ENCODE results near the gene MINDY3.

The MINDY3 gene

DNA sequence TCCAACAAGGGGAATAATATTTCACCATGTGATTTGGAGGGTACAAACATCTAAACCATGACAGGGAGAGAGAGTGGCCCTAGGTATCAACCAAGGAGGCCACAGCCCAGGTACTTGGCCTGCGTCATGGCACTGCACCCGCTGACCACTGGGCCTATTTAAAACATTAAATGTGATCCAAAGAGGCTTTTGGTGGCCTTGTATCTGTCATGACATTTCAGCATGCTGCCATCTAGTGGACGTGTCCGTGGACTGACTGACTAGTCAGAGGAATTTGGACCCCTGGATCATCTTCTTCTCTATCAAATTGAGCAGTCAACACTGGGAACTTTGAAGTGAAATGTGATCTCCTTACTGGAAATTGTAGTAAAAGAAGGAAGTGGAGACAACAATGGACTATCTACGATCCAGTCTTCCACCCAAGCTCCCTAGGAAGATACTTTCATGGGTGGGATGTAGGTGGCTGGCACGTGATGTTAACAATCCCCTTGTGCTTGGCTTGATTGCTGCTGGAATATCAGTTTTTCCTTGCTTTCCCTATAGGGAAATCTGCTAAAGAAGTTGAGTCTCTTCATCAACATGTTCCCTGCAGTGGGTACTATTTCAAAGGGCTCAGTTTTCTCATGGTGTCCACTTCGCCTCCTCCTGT is 116.0 kb downstream of the MINDY3 start:
- Histone ChIP-seq H3K4me1 (ENCODE audit: control insufficient read depth in 5 of 5, insufficient read depth in 5 of 5, low read length in 5 of 5) (no peaks in the 10 kb centered on the region), H3K27ac (ENCODE audit: low read depth, low read length) (no peak overlapping the region), H3K9me3 (ENCODE audit: control insufficient read depth in 5 of 5, low read length in 5 of 5) (no peaks in the 10 kb centered on the region), H3K4me3 (ENCODE audit: low read depth in 1 of 5, low read length in 5 of 5) (no peak overlapping the region), H3K9ac (ENCODE audit: low read length in 5 of 5) (no peak overlapping the region), H3K27me3 (ENCODE audit: control insufficient read depth in 5 of 5, insufficient read depth in 4 of 5, low read length in 5 of 5) (peaks cover 0 to 6% (median 2%) of the 10 kb centered on the region in 5 donors), H3K36me3 (ENCODE audit: control insufficient read depth in 5 of 5, insufficient read depth in 5 of 5, low read length in 5 of 5) (no peaks in the 10 kb centered on the region)

DNA sequence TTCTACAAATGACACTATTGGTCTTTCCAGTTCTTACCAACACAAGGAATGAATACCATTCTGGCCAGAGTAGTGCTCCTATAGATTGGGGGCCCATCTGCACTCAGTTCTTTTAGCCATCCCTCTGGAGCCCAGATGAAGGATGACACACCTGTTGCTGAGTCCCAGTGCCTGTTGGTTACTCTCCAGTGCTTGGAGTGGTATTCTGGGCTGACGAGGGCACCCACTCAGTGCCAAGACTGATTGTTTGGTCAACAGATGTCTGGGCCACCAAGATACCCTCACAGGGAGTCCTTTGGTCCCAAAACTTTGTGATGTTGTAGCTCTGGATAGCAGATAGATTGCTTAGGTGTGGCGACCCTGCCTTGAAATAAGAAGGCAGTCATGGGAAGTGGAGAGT is 116.9 kb downstream of the MINDY3 start:
- Histone ChIP-seq H3K9me3 (ENCODE audit: control insufficient read depth in 5 of 5, low read length in 5 of 5) (no peaks in the 10 kb centered on the region), H3K27ac (ENCODE audit: low read depth, low read length) (no peak overlapping the region), H3K27me3 (ENCODE audit: control insufficient read depth in 5 of 5, insufficient read depth in 4 of 5, low read length in 5 of 5) (peaks cover 0 to 9% (median 2%) of the 10 kb centered on the region in 5 donors), H3K4me1 (ENCODE audit: control insufficient read depth in 5 of 5, insufficient read depth in 5 of 5, low read length in 5 of 5) (no peaks in the 10 kb centered on the region), H3K36me3 (ENCODE audit: control insufficient read depth in 5 of 5, insufficient read depth in 5 of 5, low read length in 5 of 5) (no peaks in the 10 kb centered on the region), H3K4me3 (ENCODE audit: low read depth in 1 of 5, low read length in 5 of 5) (no peak overlapping the region), H3K9ac (ENCODE audit: low read length in 5 of 5) (no peak overlapping the region)

DNA sequence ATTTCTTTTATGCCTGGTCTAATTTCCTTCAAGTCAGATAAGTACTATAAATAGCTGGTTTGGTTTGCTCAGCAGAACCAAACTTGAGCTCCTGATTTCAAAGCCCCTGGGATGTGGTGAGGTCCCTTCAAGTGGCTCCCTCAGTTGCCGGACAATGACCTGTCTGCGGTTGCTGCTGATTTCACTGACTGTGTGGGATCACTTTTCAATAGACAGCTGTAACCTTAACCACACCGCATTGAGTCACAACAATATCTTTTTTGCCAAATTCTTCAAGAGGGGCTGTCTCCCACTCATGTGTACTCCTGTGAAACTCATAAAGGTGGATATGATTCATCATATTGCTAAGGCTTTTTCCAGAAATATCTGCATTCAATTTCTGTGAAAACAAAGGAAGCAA is 117.5 kb downstream of the MINDY3 start:
- no peaks in the 10 kb centered on the region for H3K9me3 ChIP-seq (ENCODE audit: control insufficient read depth in 5 of 5, low read length in 5 of 5)
- no peak overlapping the region for H3K27ac ChIP-seq (ENCODE audit: low read depth, low read length)
- H3K27me3 ChIP-seq (ENCODE audit: control insufficient read depth in 5 of 5, insufficient read depth in 4 of 5, low read length in 5 of 5): peaks cover 0 to 9% (median 2%) of the 10 kb centered on the region in 5 donors
- H3K4me3 ChIP-seq (ENCODE audit: low read depth in 1 of 5, low read length in 5 of 5): no peak overlapping the region
- no peaks in the 10 kb centered on the region for H3K4me1 ChIP-seq (ENCODE audit: control insufficient read depth in 5 of 5, insufficient read depth in 5 of 5, low read length in 5 of 5)
- H3K9ac ChIP-seq (ENCODE audit: low read length in 5 of 5): no peak overlapping the region
- no peaks in the 10 kb centered on the region for H3K36me3 ChIP-seq (ENCODE audit: control insufficient read depth in 5 of 5, insufficient read depth in 5 of 5, low read length in 5 of 5)

DNA sequence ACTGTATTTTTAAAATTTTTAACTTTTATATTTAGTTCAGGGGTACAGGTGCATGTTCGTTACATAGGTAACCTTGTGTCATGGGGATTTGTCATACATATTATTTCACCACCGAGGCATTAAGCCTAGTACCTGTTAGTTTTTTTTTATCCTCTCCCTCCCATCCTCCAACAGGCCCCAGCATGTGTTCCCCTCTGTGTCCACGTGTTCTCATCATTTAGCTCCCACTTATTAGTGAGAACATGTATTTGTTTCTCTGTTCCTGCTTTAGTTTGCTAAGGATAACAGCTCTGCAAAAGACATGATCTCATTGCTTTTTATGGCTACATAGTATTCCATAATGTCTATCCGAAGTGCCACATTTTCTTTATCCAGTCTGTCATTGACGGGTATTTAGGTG is 118.2 kb downstream of the MINDY3 start:
- Histone ChIP-seq H3K9me3 (ENCODE audit: control insufficient read depth in 5 of 5, low read length in 5 of 5) (no peaks in the 10 kb centered on the region), H3K36me3 (ENCODE audit: control insufficient read depth in 5 of 5, insufficient read depth in 5 of 5, low read length in 5 of 5) (no peaks in the 10 kb centered on the region), H3K27ac (ENCODE audit: low read depth, low read length) (no peak overlapping the region), H3K4me1 (ENCODE audit: control insufficient read depth in 5 of 5, insufficient read depth in 5 of 5, low read length in 5 of 5) (peaks cover 0 to 5% (median 0%) of the 10 kb centered on the region in 5 donors), H3K9ac (ENCODE audit: low read length in 5 of 5) (no peak overlapping the region), H3K4me3 (ENCODE audit: low read depth in 1 of 5, low read length in 5 of 5) (no peak overlapping the region), H3K27me3 (ENCODE audit: control insufficient read depth in 5 of 5, insufficient read depth in 4 of 5, low read length in 5 of 5) (peaks cover 0 to 13% (median 6%) of the 10 kb centered on the region in 5 donors)

DNA sequence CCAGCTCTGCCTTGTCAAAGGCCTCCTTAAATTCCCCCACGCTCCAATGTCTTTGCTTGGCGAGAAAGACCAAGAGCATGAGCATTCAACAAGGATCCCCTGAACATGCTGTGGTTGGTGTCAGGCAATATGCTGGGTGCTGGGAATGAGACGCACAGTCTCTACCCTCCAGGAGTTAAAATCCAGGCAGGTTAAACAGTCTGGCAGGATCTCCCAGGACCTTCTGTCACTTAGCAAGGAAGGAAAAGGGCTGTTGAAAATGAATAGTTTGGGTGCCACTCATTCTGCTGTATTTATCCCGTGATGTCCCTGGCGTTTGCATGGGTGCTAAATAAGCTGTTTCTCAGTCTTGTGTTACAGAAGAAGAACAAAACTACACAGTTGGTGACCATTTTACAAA is 118.7 kb downstream of the MINDY3 start:
- Histone ChIP-seq H3K4me1 (ENCODE audit: control insufficient read depth in 5 of 5, insufficient read depth in 5 of 5, low read length in 5 of 5) (peaks cover 0 to 5% (median 0%) of the 10 kb centered on the region in 5 donors), H3K36me3 (ENCODE audit: control insufficient read depth in 5 of 5, insufficient read depth in 5 of 5, low read length in 5 of 5) (no peaks in the 10 kb centered on the region), H3K27ac (ENCODE audit: low read depth, low read length) (no peak overlapping the region), H3K9ac (ENCODE audit: low read length in 5 of 5) (no peak overlapping the region), H3K27me3 (ENCODE audit: control insufficient read depth in 5 of 5, insufficient read depth in 4 of 5, low read length in 5 of 5) (peaks cover 0 to 13% (median 6%) of the 10 kb centered on the region in 5 donors), H3K9me3 (ENCODE audit: control insufficient read depth in 5 of 5, low read length in 5 of 5) (no peaks in the 10 kb centered on the region), H3K4me3 (ENCODE audit: low read depth in 1 of 5, low read length in 5 of 5) (no peak overlapping the region)

DNA sequence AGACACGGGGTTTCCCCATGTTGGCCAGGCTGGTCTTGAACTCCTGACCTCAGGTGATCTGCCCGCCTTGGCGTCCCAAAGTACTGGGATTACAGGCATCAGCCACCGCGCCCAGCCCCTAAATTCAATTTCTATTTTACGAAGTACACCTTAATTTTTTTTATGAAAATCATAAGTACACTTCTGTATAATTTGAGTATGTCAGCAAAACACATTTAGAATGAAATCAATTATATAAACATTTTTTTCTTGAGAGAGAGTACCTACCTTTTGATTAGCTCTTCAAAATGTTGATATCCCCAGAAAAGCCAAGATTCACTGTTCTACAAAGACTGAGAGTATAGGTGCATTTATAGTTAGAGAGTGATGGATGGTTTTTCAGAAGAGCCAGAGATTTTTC is 120.0 kb downstream of the MINDY3 start:
- Histone ChIP-seq H3K9me3 (ENCODE audit: control insufficient read depth in 5 of 5, low read length in 5 of 5) (no peaks in the 10 kb centered on the region), H3K27me3 (ENCODE audit: control insufficient read depth in 5 of 5, insufficient read depth in 4 of 5, low read length in 5 of 5) (peaks cover 3 to 13% (median 6%) of the 10 kb centered on the region in 5 donors), H3K36me3 (ENCODE audit: control insufficient read depth in 5 of 5, insufficient read depth in 5 of 5, low read length in 5 of 5) (no peaks in the 10 kb centered on the region)

DNA sequence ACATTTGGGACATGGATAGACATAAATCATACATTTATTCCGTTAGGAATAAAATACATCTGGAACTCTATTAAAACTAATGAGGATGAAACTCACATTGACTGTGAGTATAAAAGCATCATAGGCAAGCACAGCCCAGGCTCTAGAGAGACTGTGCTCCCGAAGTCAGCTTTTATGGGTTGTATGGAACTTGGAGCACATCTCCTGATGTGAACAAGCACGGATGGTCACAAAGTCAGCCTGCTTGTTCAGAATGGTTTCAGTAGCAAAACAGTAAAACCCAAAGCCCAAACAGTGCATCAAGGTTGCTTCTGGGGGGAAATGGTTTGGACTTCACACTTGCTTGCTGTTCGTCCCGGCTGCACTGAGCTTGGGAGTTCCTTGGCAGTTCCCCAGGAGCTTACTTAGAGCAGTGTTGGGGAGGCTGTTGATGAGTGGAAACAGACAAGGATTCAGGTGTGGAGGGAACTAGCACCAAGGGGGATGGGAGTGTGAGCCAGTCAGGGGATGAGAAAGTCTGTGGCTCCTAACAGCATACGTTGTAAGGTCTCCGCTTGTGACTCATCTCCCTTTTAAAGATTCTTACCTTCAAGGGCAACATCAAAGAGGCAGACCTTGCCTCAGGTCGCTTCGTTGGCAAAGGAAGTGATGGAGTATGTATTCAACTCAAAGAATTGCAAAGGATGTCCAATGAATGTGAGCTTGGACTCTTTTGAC is 120.9 kb downstream of the MINDY3 start:
- H3K4me1 ChIP-seq (ENCODE audit: control insufficient read depth in 5 of 5, insufficient read depth in 5 of 5, low read length in 5 of 5): peaks cover 0 to 5% (median 3%) of the 10 kb centered on the region in 5 donors
- H3K9ac ChIP-seq (ENCODE audit: low read length in 5 of 5): no peak overlapping the region
- no peak overlapping the region for H3K27ac ChIP-seq (ENCODE audit: low read depth, low read length)
- no peaks in the 10 kb centered on the region for H3K36me3 ChIP-seq (ENCODE audit: control insufficient read depth in 5 of 5, insufficient read depth in 5 of 5, low read length in 5 of 5)
- no peaks in the 10 kb centered on the region for H3K9me3 ChIP-seq (ENCODE audit: control insufficient read depth in 5 of 5, low read length in 5 of 5)
- no peak overlapping the region for H3K4me3 ChIP-seq (ENCODE audit: low read depth in 1 of 5, low read length in 5 of 5)
- peaks cover 3 to 13% (median 6%) of the 10 kb centered on the region in 5 donors for H3K27me3 ChIP-seq (ENCODE audit: control insufficient read depth in 5 of 5, insufficient read depth in 4 of 5, low read length in 5 of 5)

More for the DNA sequence above, 120.0 kb downstream of the MINDY3 start:
- H3K9ac ChIP-seq (ENCODE audit: low read length in 5 of 5): no peak overlapping the region
- peaks cover 0 to 5% (median 3%) of the 10 kb centered on the region in 5 donors for H3K4me1 ChIP-seq (ENCODE audit: control insufficient read depth in 5 of 5, insufficient read depth in 5 of 5, low read length in 5 of 5)
- no peak overlapping the region for H3K27ac ChIP-seq (ENCODE audit: low read depth, low read length)
- no peak overlapping the region for H3K4me3 ChIP-seq (ENCODE audit: low read depth in 1 of 5, low read length in 5 of 5)

DNA sequence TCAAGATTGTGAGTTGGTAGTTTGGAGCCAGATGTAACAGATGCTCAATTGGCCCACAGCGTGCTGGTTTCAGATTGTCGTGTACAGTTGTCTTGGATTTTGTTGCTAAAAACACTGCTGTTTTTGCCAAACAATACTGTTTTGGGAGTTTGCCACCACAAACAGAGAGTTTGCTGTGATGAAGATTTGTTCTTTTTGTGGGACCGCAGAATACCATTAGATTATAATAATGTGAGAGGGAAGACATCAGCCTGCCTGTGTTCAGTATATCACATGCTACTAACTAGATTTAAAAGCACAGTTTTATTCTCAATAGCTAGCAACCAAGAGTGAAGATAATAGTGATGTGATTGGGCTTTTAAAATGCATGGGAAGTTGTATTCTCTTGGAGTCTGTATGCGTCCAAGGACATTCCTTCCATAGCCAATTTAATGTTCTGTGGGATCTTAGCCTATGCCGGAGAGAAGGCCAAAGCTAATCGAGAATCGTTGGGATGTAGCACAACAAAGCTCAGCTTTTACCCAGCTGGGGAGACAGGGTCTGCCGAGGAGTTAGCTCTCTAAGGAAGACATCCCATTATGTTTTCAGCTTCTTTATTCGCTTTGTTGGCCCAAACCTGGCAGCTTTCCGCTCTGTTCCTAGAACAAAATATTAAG is 121.9 kb downstream of the MINDY3 start:
- no peak overlapping the region for H3K4me3 ChIP-seq (ENCODE audit: low read depth in 1 of 5, low read length in 5 of 5)
- no peaks in the 10 kb centered on the region for H3K9me3 ChIP-seq (ENCODE audit: control insufficient read depth in 5 of 5, low read length in 5 of 5)
- peaks cover 0 to 5% (median 3%) of the 10 kb centered on the region in 5 donors for H3K4me1 ChIP-seq (ENCODE audit: control insufficient read depth in 5 of 5, insufficient read depth in 5 of 5, low read length in 5 of 5)
- peaks cover 3 to 13% (median 6%) of the 10 kb centered on the region in 5 donors for H3K27me3 ChIP-seq (ENCODE audit: control insufficient read depth in 5 of 5, insufficient read depth in 4 of 5, low read length in 5 of 5)
- H3K9ac ChIP-seq (ENCODE audit: low read length in 5 of 5): no peak overlapping the region
- no peak overlapping the region for H3K27ac ChIP-seq (ENCODE audit: low read depth, low read length)
- H3K36me3 ChIP-seq (ENCODE audit: control insufficient read depth in 5 of 5, insufficient read depth in 5 of 5, low read length in 5 of 5): no peaks in the 10 kb centered on the region

DNA sequence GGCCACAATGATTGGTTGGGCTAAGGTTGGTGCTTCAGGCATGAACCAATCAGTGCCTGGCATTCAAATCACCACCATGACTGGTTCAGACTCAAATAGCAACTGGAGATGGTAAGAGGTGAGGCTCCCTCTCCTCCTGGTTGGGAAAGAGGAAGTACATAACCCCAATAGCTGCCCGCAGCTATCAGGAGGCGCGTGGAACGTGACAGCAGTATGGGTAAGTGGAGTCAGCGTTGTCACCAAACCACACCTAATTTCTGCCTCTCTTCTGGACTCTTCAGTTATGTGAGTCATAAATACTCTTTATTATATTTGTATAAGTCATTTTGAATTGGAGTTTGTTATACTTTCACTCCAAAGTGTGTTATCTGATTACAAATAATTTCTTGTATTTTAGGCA is 122.7 kb downstream of the MINDY3 start:
- Histone ChIP-seq H3K36me3 (ENCODE audit: control insufficient read depth in 5 of 5, insufficient read depth in 5 of 5, low read length in 5 of 5) (no peaks in the 10 kb centered on the region), H3K27ac (ENCODE audit: low read depth, low read length) (no peak overlapping the region), H3K9ac (ENCODE audit: low read length in 5 of 5) (no peak overlapping the region), H3K27me3 (ENCODE audit: control insufficient read depth in 5 of 5, insufficient read depth in 4 of 5, low read length in 5 of 5) (peaks cover 3 to 13% (median 6%) of the 10 kb centered on the region in 5 donors), H3K9me3 (ENCODE audit: control insufficient read depth in 5 of 5, low read length in 5 of 5) (no peaks in the 10 kb centered on the region), H3K4me3 (ENCODE audit: low read depth in 1 of 5, low read length in 5 of 5) (no peak overlapping the region), H3K4me1 (ENCODE audit: control insufficient read depth in 5 of 5, insufficient read depth in 5 of 5, low read length in 5 of 5) (peaks cover 0 to 5% (median 3%) of the 10 kb centered on the region in 5 donors)

DNA sequence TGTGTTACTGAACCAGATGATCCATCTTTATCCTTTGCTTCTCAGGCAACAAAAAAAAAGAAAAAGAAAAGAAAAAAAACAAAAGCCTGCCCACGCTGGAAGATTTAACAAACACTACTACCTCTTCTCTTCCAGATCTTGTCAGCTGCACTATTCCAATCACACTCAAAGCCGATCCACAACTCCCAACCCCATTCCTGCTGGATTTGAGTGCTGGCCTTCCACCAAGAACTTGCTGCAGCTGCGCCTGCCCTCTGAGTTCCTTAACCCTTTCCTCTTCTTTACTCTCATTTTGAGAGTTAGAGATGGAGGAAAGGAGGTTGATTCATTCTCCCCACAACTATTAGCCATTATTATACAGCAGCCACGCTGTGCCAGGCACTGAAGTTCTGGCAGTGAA is 124.5 kb downstream of the MINDY3 start:
- H3K27me3 ChIP-seq (ENCODE audit: control insufficient read depth in 5 of 5, insufficient read depth in 4 of 5, low read length in 5 of 5): peaks cover 3 to 13% (median 6%) of the 10 kb centered on the region in 5 donors
- peaks cover 0 to 3% (median 0%) of the 10 kb centered on the region in 5 donors for H3K9me3 ChIP-seq (ENCODE audit: control insufficient read depth in 5 of 5, low read length in 5 of 5)
- H3K27ac ChIP-seq (ENCODE audit: low read depth, low read length): no peak overlapping the region
- no peak overlapping the region for H3K9ac ChIP-seq (ENCODE audit: low read length in 5 of 5)
- H3K36me3 ChIP-seq (ENCODE audit: control insufficient read depth in 5 of 5, insufficient read depth in 5 of 5, low read length in 5 of 5): no peaks in the 10 kb centered on the region
- peaks cover 0 to 5% (median 3%) of the 10 kb centered on the region in 5 donors for H3K4me1 ChIP-seq (ENCODE audit: control insufficient read depth in 5 of 5, insufficient read depth in 5 of 5, low read length in 5 of 5)
- H3K4me3 ChIP-seq (ENCODE audit: low read depth in 1 of 5, low read length in 5 of 5): no peak overlapping the region

Measured in subcutaneous abdominal adipose tissue (tissue), 5 donors.